Measurements from ENCODE around the gene C2CD4D. TPM values are rescaled to one million over a fixed set of nuclear protein-coding genes. Genes with fewer than 3 reads are reported as not detected.

The C2CD4D gene
- total and polyA plus RNA-seq, 12 donors, result 0.04 TPM; not detected in 11

- Histone ChIP-seq H3K4me3 (no peak overlapping the region), H3K27ac (no peak overlapping the region), H3K27me3 (no peaks in the 10 kb centered on the region), H3K9me3 (no peaks in the 10 kb centered on the region), H3K4me1 (peaks cover 0 to 12% (median 0%) of the 10 kb centered on the region in 9 donors), H3K36me3 (peaks cover 0 to 34% (median 13%) of the 10 kb centered on the region in 9 donors)
- ATAC-seq (no peak), DNase-seq (no peak)
- intact Hi-C loops (cut with DNase I), result no loop called here
- 51 to 58% methylated on average over 5 of the region's 5 CpGs for WGBS, 2 donors
- TF ChIP-seq CTCF (IDR thresholded peaks at IDR 0.05), result no peak
These were observed 31.8 kb upstream of the C2CD4D start for GRCh38 chr1:151871284-151872030.

GRCh38 chr1:151868486-151868885 is 28.9 kb upstream of the C2CD4D start:
- H3K4me3 ChIP-seq, result no peak overlapping the region
- 55% methylated on average over 3 of the region's 3 CpGs for WGBS, 2 donors
- ATAC-seq, result no peak

GRCh38 chr1:151867765-151868411 is 28.3 kb upstream of the C2CD4D start:
- intact Hi-C loops (cut with DNase I), result no loop called here
- Histone ChIP-seq H3K27ac (peak overlapping the region in 1 of 10 donors; percentile 11), H3K27me3 (no peaks in the 10 kb centered on the region), H3K9me3 (no peaks in the 10 kb centered on the region), H3K36me3 (peaks cover 0 to 2% (median 0%) of the 10 kb centered on the region in 9 donors), H3K4me3 (no peak overlapping the region), H3K4me1 (peaks cover 0 to 12% (median 0%) of the 10 kb centered on the region in 9 donors)
- ATAC-seq, result peak in 1 of 8 donors; percentile 50
- TF ChIP-seq CTCF (IDR thresholded peaks at IDR 0.05), result no peak
- 62 to 72% methylated on average over 7 of the region's 7 CpGs for WGBS, 2 donors
- DNase-seq, result no peak

More at GRCh38 chr1:151868486-151868885, 28.9 kb upstream of the C2CD4D start:
- H3K27me3 ChIP-seq, result no peaks in the 10 kb centered on the region
- peaks cover 0 to 12% (median 0%) of the 10 kb centered on the region in 9 donors for H3K4me1 ChIP-seq
- H3K9me3 ChIP-seq, result no peaks in the 10 kb centered on the region
- H3K27ac ChIP-seq, result no peak overlapping the region
- DNase-seq, result no peak
- peaks cover 0 to 8% (median 4%) of the 10 kb centered on the region in 9 donors for H3K36me3 ChIP-seq
- no peak for TF ChIP-seq CTCF (IDR thresholded peaks at IDR 0.05)
- intact Hi-C loops (cut with DNase I), result no loop called here

GRCh38 chr1:151867321-151867720 is 27.7 kb upstream of the C2CD4D start:
- Histone ChIP-seq H3K36me3 (no peaks in the 10 kb centered on the region), H3K27ac (peak overlapping the region in 1 of 10 donors; percentile 11), H3K9me3 (no peaks in the 10 kb centered on the region), H3K4me3 (no peak overlapping the region), H3K4me1 (peaks cover 0 to 12% (median 0%) of the 10 kb centered on the region in 9 donors), H3K27me3 (no peaks in the 10 kb centered on the region)
- WGBS, 2 donors, result 75 to 88% methylated on average over 2 of the region's 2 CpGs
- ATAC-seq, result no peak
- intact Hi-C loops (cut with DNase I), result no loop called here
- DNase-seq, result no peak
- TF ChIP-seq CTCF (IDR thresholded peaks at IDR 0.05), result no peak
